ENCODE data around the gene PIEZO2. TPM values are rescaled to one million over a fixed set of nuclear protein-coding genes. Genes with fewer than 3 reads are reported as not detected.
"Not testable (repeated sequence)": the region's sequence is repeated elsewhere in the genome, so short reads cannot be mapped to it uniquely, and the experiment has no call there.

The PIEZO2 gene
- total RNA-seq, 2 experiments from 2014 or later: not detected

GRCh38 chr18:10915748-10916147 is 233.6 kb downstream of the PIEZO2 start:
- DNase-seq; H3K4me3 Mint-ChIP-seq; ATAC-seq (ENCODE audit: low read depth); H3K36me3 Mint-ChIP-seq; H3K27me3 Mint-ChIP-seq; H3K27ac Mint-ChIP-seq; H3K9me3 Mint-ChIP-seq; POLR2A ChIA-PET; H3K4me1 Mint-ChIP-seq: not testable (repeated sequence)

GRCh38 chr18:10914610-10915009 is 234.8 kb downstream of the PIEZO2 start:
- POLR2A ChIA-PET; H3K9me3 Mint-ChIP-seq; H3K27ac Mint-ChIP-seq; H3K36me3 Mint-ChIP-seq; H3K4me1 Mint-ChIP-seq; ATAC-seq (ENCODE audit: low read depth); DNase-seq; H3K4me3 Mint-ChIP-seq; H3K27me3 Mint-ChIP-seq: not testable (repeated sequence)

- H3K27ac Mint-ChIP-seq: no peak overlapping the region
- H3K4me1 Mint-ChIP-seq: no peaks in the 10 kb centered on the region
- H3K4me3 Mint-ChIP-seq: no peak overlapping the region
- POLR2A ChIA-PET: no interaction called here
- peaks cover 5% of the 10 kb centered on the region for H3K27me3 Mint-ChIP-seq
- no peaks in the 10 kb centered on the region for H3K36me3 Mint-ChIP-seq
- no peaks in the 10 kb centered on the region for H3K9me3 Mint-ChIP-seq
- ATAC-seq (ENCODE audit: low read depth) (no peak), DNase-seq (no peak)
Measured at GRCh38 chr18:10913919-10914318, 235.4 kb downstream of the PIEZO2 start.

- no peaks in the 10 kb centered on the region for H3K4me1 Mint-ChIP-seq
- DNase-seq: no peak
Measured at GRCh38 chr18:10912790-10913545, 236.4 kb downstream of the PIEZO2 start.

GRCh38 chr18:10909724-10910123 is 239.6 kb downstream of the PIEZO2 start:
- no peak overlapping the region for H3K4me3 Mint-ChIP-seq
- POLR2A ChIA-PET: no interaction called here
- no peaks in the 10 kb centered on the region for H3K9me3 Mint-ChIP-seq
- H3K36me3 Mint-ChIP-seq: no peaks in the 10 kb centered on the region
- DNase-seq (no peak), ATAC-seq (ENCODE audit: low read depth) (no peak)
- no peak overlapping the region for H3K27ac Mint-ChIP-seq
- H3K4me1 Mint-ChIP-seq: no peaks in the 10 kb centered on the region
- no peaks in the 10 kb centered on the region for H3K27me3 Mint-ChIP-seq

More at GRCh38 chr18:10912790-10913545, 236.4 kb downstream of the PIEZO2 start:
- POLR2A ChIA-PET: no interaction called here
- Mint-ChIP-seq H3K9me3 (no peaks in the 10 kb centered on the region), H3K36me3 (no peaks in the 10 kb centered on the region), H3K4me3 (no peak overlapping the region), H3K27ac (no peak overlapping the region), H3K27me3 (peaks cover 2% of the 10 kb centered on the region)
- no peak for ATAC-seq (ENCODE audit: low read depth)

- H3K27ac Mint-ChIP-seq: no peak overlapping the region
- POLR2A ChIA-PET: no interaction called here
- no peaks in the 10 kb centered on the region for H3K36me3 Mint-ChIP-seq
- ATAC-seq (ENCODE audit: low read depth): no peak
- no peaks in the 10 kb centered on the region for H3K4me1 Mint-ChIP-seq
- H3K4me3 Mint-ChIP-seq: no peak overlapping the region
- no peaks in the 10 kb centered on the region for H3K9me3 Mint-ChIP-seq
- no peak for DNase-seq
- no peaks in the 10 kb centered on the region for H3K27me3 Mint-ChIP-seq
Measured at GRCh38 chr18:10908760-10909159, 240.6 kb downstream of the PIEZO2 start.

- DNase-seq (no peak), ATAC-seq (ENCODE audit: low read depth) (no peak)
- Mint-ChIP-seq H3K4me3 (no peak overlapping the region), H3K4me1 (no peaks in the 10 kb centered on the region), H3K9me3 (no peaks in the 10 kb centered on the region), H3K27ac (no peak overlapping the region), H3K27me3 (no peaks in the 10 kb centered on the region), H3K36me3 (no peaks in the 10 kb centered on the region)
- POLR2A ChIA-PET: no interaction called here
Measured at GRCh38 chr18:10907749-10908148, 241.6 kb downstream of the PIEZO2 start.

GRCh38 chr18:10901329-10901728 is 248.0 kb downstream of the PIEZO2 start:
- Mint-ChIP-seq H3K27me3 (no peaks in the 10 kb centered on the region), H3K36me3 (no peaks in the 10 kb centered on the region), H3K27ac (no peak overlapping the region), H3K9me3 (no peaks in the 10 kb centered on the region), H3K4me1 (no peaks in the 10 kb centered on the region), H3K4me3 (no peak overlapping the region)
- ATAC-seq (ENCODE audit: low read depth) (no peak), DNase-seq (no peak)
- POLR2A ChIA-PET: no interaction called here

GRCh38 chr18:10900435-10900834 is 248.9 kb downstream of the PIEZO2 start:
- Mint-ChIP-seq H3K27ac (no peak overlapping the region), H3K9me3 (no peaks in the 10 kb centered on the region), H3K4me1 (no peaks in the 10 kb centered on the region), H3K36me3 (no peaks in the 10 kb centered on the region), H3K27me3 (no peaks in the 10 kb centered on the region), H3K4me3 (no peak overlapping the region)
- POLR2A ChIA-PET: no interaction called here
- ATAC-seq (ENCODE audit: low read depth) (no peak), DNase-seq (no peak)

- H3K36me3 Mint-ChIP-seq: no peaks in the 10 kb centered on the region
- H3K4me1 Mint-ChIP-seq: no peaks in the 10 kb centered on the region
- H3K9me3 Mint-ChIP-seq: no peaks in the 10 kb centered on the region
- no peak overlapping the region for H3K27ac Mint-ChIP-seq
- ATAC-seq (ENCODE audit: low read depth) (no peak), DNase-seq (no peak)
- POLR2A ChIA-PET: no interaction called here
- H3K4me3 Mint-ChIP-seq: no peak overlapping the region
- H3K27me3 Mint-ChIP-seq: no peaks in the 10 kb centered on the region
Measured at GRCh38 chr18:10899481-10899880, 249.9 kb downstream of the PIEZO2 start.

GRCh38 chr18:10898417-10898974 is 250.9 kb downstream of the PIEZO2 start:
- H3K9me3 Mint-ChIP-seq: no peaks in the 10 kb centered on the region

GRCh38 chr18:10896851-10897250 is 252.5 kb downstream of the PIEZO2 start:
- POLR2A ChIA-PET: no interaction called here
- DNase-seq: no peak
- Mint-ChIP-seq H3K9me3 (no peaks in the 10 kb centered on the region), H3K27me3 (peaks cover 3% of the 10 kb centered on the region), H3K27ac (no peak overlapping the region), H3K4me3 (no peak overlapping the region), H3K4me1 (no peaks in the 10 kb centered on the region), H3K36me3 (no peaks in the 10 kb centered on the region)
- ATAC-seq (ENCODE audit: low read depth): no peak

More at GRCh38 chr18:10898417-10898974, 250.9 kb downstream of the PIEZO2 start:
- POLR2A ChIA-PET: no interaction called here
- DNase-seq: no peak
- Mint-ChIP-seq H3K4me1 (no peaks in the 10 kb centered on the region), H3K36me3 (no peaks in the 10 kb centered on the region), H3K27me3 (no peaks in the 10 kb centered on the region), H3K27ac (no peak overlapping the region), H3K4me3 (no peak overlapping the region)
- ATAC-seq (ENCODE audit: low read depth): no peak

- POLR2A ChIA-PET: no interaction called here
- H3K4me1 Mint-ChIP-seq: no peaks in the 10 kb centered on the region
Measured at GRCh38 chr18:10895976-10896375, 253.4 kb downstream of the PIEZO2 start.

GRCh38 chr18:10894501-10894900 is 254.9 kb downstream of the PIEZO2 start:
- DNase-seq (no peak), ATAC-seq (ENCODE audit: low read depth) (no peak)
- H3K9me3 Mint-ChIP-seq: no peaks in the 10 kb centered on the region
- no peaks in the 10 kb centered on the region for H3K36me3 Mint-ChIP-seq
- POLR2A ChIA-PET: no interaction called here
- H3K4me3 Mint-ChIP-seq: no peak overlapping the region
- no peaks in the 10 kb centered on the region for H3K4me1 Mint-ChIP-seq
- peaks cover 3% of the 10 kb centered on the region for H3K27me3 Mint-ChIP-seq
- no peak overlapping the region for H3K27ac Mint-ChIP-seq

More at GRCh38 chr18:10895976-10896375, 253.4 kb downstream of the PIEZO2 start:
- Mint-ChIP-seq H3K27ac (no peak overlapping the region), H3K27me3 (peaks cover 3% of the 10 kb centered on the region), H3K4me3 (no peak overlapping the region), H3K36me3 (no peaks in the 10 kb centered on the region), H3K9me3 (no peaks in the 10 kb centered on the region)
- ATAC-seq (ENCODE audit: low read depth) (no peak), DNase-seq (no peak)
